HG03060 (cell line): ENCODE measurements around the gene NEU2.
"Not testable (repeated sequence)": the region's sequence is repeated elsewhere in the genome, so short reads cannot be mapped to it uniquely, and the experiment has no call there.

ENCODE experiments used
- ATAC-seq: cut with Tn5 transposase; IDR thresholded peaks from one replicate; pipeline ENCODE4 v1.9.1; 2021; ENCODE audit warnings: low read depth, moderate number of reproducible peaks; ENCODE audit not compliant: unreplicated experiment

NEU2 gene

DNA sequence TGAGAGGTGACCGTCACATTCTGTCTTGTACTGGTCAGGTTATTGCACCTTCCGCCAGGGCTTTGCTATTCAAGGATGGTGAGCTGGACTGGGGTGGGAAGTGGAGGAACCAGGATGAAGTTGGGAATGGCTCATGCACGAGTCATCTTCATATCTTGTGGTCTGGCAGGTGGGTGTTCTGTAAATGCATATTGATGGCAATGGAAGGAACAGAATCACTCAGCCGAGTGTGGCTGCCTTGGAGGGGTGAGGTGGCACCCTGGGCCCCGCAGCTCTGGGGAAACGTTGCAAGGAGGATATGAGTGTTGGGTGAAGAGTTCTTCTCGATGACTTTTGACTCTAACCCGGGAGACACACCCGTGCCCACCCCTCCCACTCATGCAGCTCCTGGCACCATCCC is 1.2 kb downstream of the NEU2 start:
- ATAC-seq = no peak

DNA sequence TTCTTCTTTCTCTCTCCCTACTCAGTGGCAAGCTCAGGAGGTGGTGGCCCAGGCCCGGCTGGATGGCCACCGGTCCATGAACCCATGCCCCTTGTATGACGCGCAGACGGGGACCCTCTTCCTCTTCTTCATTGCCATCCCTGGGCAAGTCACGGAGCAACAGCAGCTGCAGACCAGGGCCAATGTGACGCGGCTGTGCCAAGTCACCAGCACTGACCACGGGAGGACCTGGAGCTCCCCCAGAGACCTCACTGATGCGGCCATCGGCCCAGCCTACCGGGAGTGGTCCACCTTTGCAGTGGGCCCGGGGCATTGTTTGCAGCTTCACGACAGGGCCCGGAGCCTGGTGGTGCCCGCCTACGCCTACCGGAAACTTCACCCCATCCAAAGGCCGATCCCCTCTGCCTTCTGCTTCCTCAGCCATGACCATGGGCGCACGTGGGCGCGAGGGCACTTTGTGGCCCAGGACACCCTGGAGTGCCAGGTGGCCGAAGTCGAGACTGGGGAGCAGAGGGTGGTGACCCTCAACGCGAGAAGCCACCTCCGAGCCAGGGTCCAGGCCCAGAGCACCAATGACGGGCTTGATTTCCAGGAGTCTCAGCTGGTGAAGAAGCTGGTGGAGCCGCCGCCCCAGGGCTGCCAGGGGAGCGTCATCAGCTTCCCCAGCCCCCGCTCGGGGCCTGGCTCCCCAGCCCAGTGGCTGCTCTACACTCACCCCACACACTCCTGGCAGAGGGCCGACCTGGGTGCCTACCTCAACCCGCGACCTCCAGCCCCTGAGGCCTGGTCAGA is 1.8 kb downstream of the NEU2 start:
- ATAC-seq = no peak

DNA sequence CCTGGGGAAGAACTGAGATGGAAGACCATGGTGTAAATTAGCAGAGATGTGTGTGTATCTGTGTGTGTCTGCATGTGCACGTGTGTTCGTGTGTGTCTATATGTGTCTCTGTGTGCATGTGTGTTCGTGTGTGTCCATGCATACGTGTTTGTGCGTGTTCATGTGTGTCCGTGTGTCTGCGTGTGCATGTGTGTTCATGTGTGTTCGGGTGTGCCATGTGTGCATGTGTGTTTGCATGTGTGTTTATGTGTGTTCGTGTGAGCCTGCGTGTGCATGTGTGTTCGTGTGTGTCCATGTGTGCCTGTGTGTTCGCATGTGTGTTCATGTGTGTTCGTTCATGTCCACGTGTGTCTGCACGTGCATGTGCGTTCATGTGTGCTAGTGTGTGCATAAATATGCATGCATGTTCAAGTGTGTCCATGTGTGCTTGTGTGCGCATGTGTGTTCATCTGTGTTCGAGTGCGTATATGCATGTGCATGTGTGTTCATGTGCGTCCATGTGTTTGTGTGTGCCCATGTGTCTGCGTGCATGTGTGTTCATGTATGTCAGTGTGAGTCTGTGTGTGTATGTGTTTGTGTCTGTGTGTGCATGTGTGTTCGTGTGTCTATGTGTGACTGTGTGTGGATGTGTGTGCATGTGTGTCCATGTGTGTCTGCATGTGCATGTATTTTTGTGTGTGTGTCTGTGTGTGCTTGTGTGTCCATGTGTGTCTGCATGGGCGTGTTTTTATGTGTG is 3.1 kb downstream of the NEU2 start:
- ATAC-seq = no peak

DNA sequence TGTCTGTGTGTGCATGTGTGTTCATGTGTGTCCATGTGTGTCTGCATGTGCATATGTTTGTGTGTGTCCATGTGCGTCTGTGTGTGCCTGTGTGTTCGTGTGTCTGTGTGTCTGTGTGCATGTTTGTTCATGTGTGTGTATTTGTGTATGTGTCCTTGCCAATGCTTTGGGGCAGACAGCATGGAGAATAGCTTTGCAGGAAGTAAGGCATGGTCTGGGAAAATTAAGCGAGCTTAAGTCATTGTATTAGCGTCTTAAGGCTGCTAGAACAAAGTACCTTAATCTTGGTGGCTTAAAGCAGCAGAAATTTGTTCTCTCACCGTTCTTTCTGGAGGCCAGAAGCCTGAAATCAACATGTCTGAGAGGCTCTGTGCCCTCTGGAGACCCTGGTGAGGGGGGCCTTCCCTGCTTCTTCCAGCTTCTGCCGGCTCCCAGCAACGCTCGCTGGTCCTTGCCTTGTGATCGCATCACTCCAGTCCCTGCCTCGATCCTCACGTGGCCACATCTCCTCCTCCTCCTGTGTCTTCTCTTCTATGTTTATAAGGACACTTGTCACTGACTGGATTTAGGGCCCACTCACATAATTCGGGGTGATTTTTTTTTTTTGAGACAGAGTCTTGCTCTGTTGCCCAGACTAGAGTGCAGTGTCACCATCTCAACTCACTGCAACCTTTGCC is 3.8 kb downstream of the NEU2 start:
- ATAC-seq = no peak

DNA sequence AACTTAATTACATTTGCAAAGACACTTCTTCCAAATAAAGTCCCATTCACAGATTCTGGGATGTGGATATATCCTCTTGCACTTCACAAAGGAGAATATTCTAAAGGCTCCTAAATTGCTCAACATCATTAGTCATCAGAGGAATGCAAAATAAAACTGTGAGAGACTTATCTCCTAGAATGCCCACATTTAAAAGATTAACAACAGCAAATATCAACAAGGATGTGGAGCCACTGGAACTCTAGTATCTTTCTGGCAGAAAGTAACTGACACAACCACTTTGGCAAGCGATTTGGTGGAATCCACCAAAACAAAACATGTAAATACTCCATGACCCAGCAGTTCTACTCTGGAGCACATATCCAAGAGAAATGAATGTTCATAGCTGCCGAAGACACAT is 4.6 kb downstream of the NEU2 start:
- ATAC-seq = no peak

DNA sequence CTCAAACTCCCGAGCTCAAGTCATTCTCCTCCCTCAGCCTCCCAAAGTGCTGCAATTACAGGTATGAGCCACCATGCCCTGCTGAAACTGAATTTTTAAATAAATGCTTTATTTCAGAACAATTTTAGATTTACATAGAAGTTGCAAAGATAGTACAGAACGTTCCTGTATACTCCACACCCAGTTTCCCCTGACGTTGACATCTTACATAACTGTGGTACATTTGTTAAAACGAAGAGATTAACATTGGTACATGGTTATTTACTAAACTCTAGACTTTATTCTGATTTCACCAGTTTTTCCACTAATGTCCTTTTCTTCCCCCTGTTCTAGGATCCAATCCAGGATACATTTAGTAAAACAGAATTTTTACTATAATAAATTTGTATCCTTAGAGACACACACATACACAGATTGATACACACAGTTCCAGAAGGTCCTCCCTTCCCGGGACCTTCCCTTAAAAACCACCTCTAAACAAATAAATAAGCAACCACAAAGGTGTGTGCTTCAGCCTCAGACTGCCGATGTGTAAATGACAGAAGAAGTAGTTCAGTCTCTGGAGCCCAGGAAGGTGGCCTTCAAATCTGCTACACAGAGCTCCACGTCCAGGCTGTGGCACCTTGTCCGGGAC is 6.9 kb downstream of the NEU2 start:
- no peak for ATAC-seq

DNA sequence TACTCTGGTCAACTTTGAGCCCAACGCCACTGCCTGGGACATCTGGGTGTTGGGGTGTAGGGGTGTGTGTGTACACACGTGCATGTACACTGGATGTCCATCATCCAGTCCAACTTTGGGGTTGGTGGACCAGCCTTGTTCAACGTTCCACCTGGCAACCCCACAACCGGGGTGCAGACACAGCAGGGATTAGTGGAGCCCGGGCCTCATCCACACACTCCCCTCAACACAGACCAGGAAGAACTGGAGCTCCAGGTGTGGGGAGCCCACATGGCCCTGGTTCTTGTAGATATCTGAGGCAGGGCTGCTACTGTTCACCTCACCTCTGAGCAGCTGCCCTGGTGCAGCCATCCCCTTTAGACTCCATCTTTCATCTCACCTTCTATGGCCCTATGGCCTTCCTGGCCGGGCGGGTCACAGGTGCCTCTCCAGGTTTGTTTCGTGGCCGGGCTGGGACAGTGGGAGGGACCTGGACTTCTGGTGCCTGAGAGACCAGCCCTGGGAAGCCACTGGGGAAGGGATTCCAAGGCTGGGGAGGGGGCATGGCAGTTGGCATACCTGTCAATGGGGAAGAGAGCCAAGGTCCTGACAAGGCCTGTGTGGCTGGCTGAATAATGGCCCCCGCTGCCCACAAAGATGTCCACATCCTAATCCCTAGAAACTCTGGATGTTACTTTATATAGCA is 7.5 kb downstream of the NEU2 start:
- no peak for ATAC-seq

DNA sequence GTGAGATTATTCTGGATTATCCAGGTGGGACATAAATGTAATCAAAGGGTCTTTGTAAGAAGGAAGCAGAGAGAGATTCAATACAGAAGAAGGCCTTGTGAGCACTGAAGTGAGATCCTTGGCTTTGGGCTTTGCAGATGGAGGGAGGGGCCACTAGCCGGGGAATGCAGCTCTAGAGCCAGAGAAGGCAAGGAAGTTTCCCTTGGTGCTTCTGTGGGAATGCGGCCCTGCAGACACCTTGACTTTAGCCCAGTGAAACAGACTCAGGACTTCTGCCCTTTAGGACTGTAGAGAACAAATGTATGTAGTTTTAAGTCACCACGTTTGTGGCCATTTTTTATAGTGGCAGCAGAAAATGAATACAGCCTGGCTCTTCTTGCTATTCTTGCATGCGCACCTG is 8.1 kb downstream of the NEU2 start:
- no peak for ATAC-seq

DNA sequence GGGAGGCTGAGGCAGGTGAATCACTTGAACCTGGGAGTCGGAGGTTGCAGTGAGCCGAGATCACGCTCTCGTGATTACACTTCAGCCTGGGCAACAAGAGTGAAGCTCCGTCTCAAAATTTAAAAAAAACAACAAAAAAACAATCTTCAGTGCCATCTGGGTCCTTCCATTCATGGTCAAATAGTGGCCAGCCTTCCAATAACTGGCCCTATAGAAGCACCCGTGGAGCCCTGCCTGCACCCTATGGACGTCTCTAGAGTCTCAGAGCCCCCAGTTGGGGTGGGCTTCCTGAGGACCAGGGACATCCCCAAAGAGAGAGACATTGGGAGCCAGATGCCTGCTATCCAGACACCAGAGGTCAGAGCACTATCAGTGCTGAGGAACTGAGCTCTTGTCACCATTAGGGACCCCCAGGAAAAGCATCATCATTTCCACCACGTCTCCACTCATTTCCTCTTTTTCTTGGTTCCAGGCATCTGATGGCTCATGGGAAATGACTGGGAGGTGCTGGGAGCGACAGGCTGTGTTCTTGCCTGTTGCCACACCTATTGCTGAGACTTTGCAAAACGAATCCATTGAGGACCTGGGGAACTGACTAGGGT is 9.4 kb downstream of the NEU2 start:
- ATAC-seq = no peak

DNA sequence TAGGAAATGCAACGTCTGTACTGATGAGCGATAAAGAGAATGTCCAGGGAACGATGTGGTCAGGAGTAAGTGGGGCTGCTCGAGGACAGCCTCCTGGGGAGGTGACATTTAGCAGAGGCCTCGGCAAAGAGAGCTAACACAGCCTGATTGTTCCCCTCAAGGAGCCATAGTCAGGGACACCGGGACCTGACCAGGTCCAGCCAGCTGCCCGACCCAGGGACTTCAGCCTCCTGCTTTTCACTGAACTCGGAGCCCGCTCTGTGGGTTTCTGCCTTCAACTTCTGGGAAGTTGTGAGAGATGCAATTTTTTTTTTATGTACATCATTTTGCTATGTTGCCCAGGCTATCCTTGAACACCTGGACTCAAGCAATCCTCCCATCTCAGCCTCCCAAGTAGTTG is 10.1 kb downstream of the NEU2 start:
- ATAC-seq = no peak

DNA sequence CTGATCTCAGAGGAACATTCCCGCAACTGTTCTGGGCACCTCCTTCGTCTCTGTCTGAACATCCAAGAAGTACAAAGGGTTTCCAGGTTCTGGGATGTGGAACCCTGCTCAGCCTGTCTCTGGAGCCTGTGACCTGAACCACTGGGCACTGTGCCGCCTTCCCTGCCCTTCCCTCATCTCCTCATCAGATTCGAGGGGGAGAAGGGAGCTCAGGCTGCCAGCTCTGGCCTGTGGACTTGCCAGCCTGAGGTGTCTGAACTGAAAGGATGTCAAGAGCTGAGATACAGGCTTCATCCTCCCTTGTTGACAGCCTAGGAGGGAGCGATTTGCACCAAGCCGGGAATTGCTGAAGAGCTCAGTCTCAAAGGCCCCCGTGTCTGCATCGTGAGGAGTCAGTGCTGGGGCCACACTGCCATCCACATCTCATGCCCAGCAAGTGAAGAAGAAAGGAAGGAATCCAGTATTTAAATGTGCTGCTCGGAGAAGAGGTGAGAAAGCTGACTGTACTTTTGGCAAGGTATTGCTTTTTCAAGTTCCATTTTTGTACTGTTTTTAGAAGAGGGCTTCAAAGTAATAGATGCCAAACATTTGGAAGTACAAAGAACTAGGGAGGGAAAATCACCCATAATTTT is 12.6 kb downstream of the NEU2 start:
- ATAC-seq = no peak

DNA sequence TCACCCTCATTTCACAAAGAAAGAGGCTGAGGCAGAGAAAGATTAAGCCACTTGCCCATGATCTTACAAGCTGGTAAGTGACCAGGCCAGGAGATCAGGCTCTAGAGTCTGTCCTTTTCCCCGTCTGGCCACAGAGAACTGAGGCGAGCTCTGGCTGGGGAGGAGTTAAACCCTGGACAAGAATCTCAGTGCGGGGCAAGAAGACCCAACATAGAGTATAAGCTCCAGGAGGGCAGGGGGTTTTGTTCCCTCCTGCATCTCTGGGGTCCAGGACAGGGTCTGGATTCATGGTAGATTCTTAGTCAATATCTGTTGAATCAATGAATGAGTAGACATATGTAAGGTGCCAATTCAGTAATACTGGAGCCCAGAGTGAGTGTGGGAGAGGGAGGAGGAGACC is 14.7 kb downstream of the NEU2 start:
- no peak for ATAC-seq

DNA sequence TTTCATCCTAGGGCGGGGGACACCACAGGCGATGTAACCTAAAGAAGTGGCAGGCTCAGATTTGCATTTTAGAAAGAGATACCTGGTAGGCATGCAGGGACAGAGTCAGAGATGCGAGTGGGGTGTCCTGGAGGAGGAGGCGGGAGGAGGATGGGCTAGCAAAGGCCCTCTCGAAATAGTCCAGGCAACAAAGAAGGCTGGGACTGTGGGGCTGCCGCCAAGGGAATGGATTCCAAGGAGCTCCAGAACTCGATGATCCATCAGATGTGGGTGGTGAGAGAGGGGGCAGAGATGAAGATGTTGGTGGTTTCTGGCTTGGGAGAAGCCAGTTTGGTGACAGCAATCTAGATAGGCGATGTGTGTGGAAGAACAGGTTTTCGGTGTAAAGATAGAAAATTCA is 15.2 kb downstream of the NEU2 start:
- ATAC-seq = no peak

DNA sequence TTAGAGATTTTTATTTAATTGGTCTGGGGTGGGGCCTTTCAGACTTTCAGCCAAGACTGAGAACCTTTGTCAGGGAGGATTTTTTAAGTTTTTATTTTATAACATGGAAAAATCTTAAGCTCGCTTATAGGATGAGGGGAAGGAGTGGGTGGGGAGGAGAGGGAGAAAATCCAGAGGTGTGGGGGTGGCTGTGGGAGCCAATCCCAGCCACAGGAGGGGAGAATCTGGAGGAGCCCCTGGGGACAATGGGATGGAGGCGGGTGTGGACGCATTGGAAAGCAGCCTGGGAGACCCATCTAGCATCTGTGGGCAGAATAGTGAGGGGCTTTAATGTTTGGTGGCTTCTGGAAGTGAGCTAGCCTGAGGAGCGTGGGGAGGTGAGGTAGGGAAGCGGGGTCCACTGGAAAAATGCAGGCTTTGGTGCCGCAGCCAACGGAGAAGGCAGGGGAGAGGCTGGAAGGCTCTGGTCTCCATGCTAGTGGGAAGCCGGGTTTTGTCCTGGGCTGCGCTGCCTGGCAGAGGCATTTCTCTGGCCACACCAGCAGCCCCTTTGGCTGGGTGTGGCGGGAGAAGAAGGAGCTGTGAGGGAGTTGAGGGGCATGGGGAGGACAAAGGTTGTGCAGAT is 16.2 kb downstream of the NEU2 start:
- no peak for ATAC-seq

DNA sequence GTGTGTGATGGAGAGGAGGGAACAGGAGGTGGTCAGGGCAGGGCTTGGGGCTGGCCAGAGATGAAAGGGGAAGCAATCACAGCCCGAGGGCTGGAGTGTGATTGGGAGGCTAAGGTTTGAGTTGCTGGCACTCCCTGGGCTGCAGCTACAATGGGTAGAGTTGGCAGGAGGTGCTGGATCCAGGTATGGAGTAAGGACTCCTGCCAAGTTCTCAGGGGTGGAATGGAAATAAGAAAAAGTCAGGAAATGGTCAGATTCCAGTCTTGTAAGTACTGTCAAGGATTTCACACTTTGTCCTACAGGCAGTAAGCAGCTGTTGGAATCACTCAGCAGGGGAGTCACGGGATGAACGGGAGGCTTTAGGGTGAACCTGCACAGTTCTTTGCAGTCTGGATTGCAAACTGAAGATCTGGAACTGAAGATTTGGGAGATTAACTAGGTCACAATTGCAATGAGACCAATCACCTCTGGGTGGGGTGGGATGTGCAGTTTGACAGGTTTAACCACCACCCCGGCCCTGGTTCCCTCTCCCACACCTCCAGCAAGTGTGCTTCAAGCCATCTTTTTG is 16.8 kb downstream of the NEU2 start:
- ATAC-seq = no peak

DNA sequence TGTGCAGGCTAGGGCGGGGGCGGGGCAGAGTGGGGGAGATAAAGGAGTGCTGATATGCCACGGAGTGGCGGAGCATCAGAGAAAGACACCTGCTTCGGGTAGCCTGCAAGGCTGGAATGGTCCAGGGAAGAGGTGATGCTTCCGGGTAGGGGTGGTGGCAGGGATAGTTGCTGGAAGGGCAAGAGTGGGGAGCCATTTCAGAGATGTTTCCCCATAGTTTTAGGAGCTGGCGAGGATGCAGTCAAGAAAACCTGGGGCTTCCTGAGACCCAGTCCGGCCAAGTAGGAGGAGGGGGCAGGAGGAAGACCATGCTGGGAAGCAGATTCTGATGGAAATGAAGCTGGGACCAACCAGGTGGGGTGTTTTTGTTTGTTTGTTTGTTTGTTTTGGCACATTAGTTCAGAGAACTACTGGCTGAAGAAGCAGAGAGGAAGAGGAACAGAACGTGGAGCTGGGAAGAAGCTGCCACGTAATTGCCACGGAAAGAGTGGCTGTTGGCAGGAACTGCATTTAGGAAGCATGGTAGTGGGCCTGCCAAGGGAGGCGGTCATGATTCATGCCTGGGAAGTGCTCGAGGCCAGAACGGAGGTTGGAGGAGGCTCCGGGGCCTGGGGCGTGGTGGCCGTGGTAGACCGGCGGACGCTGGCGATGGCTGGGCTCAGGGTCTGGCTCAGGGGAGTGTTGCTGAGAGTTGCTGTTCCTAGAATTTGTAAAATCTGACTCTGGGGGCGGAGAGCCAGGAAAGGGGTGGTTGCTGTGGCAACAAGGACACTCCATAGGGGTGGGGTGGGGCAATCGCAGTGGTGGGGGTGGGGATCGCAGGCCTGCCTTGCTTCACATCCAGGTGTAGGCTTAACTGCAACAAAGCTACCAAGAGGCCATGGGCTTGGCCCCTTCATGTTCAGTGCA is 19.0 kb downstream of the NEU2 start:
- no peak for ATAC-seq

DNA sequence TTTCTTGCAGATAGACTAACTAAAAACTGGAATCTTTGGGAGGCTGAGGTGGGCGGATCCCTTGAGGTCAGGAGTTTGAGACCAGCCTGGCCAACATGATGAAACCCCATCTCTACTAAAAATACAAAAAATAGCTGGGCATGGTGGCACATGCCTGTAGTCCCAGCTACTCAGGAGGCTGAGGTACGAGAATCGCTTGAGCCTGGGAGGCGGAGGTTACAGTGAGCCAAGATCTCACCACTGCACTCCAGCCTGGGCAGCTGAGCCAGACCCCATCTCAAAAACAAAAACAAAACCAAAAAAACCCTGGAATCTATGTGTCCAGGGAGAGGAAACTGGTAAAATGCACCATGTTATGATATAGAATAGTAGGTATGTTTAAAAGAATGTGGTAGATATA is 20.0 kb downstream of the NEU2 start:
- ATAC-seq = not testable (repeated sequence)
